ENCODE measurements around the gene UBASH3B. TPM values are rescaled to one million over a fixed set of nuclear protein-coding genes. Genes with fewer than 3 reads are reported as not detected.

UBASH3B gene
- total and polyA plus RNA-seq, 2 experiments from 2014 or later: 5.1 to 11.1 TPM

DNA sequence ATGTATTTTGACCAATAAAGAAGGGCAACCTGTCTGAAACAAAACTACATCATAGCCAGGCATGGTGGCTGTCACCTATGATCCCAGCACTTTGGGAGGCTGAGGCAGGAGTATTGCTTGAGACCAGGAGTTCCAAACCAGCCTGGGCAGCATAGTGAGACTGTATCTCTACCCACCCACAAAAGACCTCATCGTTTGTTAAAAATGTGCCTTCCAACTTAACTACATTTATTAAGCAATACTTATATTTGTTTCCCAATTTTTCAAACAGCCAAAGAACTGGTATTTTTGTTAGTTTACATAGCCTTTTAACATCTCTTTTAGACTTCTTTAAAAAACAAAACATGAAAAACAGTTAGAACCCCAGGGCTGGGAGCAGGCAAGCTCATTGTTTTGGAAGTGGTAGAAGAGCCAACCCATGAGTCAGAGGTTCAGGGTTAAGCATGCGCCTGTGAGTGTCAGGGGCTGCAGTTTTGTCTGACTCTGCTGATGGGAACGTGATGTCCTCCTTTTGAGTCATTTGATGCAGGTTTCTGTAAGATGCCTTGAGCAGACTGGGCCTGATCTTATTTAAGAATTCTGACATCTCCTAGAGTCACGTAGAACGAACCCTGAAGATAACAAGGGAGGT, 128.9 kb downstream of the UBASH3B start:
- H3K4me2 ChIP-seq: peak overlapping the region; percentile 43
- DNase-seq (ENCODE audit: low spot score): no peak
- H3K4me3 ChIP-seq: no peak overlapping the region
- 58% methylated on average over 5 of the region's 5 CpGs for whole genome bisulfite sequencing (ENCODE audit: low lambda C conversion rate, missing lambda C conversion rate)
- H3K79me2 ChIP-seq: no peaks in the 10 kb centered on the region
- H3K27ac ChIP-seq: peak overlapping the region; percentile 82
- H3K9me2 ChIP-seq (replicated peaks; ENCODE audit: insufficient read depth): no peaks in the 10 kb centered on the region
- no peaks in the 10 kb centered on the region for H3K36me3 ChIP-seq (replicated peaks; ENCODE audit: insufficient read depth, low read depth)
- H3K27me3 ChIP-seq: no peaks in the 10 kb centered on the region
- TF ChIP-seq, protein P1, sequence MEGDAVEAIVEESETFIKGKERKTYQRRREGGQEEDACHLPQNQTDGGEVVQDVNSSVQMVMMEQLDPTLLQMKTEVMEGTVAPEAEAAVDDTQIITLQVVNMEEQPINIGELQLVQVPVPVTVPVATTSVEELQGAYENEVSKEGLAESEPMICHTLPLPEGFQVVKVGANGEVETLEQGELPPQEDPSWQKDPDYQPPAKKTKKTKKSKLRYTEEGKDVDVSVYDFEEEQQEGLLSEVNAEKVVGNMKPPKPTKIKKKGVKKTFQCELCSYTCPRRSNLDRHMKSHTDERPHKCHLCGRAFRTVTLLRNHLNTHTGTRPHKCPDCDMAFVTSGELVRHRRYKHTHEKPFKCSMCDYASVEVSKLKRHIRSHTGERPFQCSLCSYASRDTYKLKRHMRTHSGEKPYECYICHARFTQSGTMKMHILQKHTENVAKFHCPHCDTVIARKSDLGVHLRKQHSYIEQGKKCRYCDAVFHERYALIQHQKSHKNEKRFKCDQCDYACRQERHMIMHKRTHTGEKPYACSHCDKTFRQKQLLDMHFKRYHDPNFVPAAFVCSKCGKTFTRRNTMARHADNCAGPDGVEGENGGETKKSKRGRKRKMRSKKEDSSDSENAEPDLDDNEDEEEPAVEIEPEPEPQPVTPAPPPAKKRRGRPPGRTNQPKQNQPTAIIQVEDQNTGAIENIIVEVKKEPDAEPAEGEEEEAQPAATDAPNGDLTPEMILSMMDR (IDR thresholded peaks at IDR 0.05; ENCODE audit: poor library complexity): no peak
- TF ChIP-seq EZH2 (IDR thresholded peaks at IDR 0.05; ENCODE audit: borderline replicate concordance) (no peak), EZH2phosphoT487 (IDR thresholded peaks at IDR 0.05; ENCODE audit: low read depth, severe bottlenecking, unreplicated experiment) (no peak)
- H2AFZ ChIP-seq: no peak overlapping the region
- H4K20me1 ChIP-seq (ENCODE audit: insufficient read depth, poor library complexity, severe bottlenecking): no peaks in the 10 kb centered on the region
- no peaks in the 10 kb centered on the region for H3K9me3 ChIP-seq (ENCODE audit: low read depth)
- peaks cover 8% of the 10 kb centered on the region for H3K4me1 ChIP-seq (ENCODE audit: insufficient read depth)

DNA sequence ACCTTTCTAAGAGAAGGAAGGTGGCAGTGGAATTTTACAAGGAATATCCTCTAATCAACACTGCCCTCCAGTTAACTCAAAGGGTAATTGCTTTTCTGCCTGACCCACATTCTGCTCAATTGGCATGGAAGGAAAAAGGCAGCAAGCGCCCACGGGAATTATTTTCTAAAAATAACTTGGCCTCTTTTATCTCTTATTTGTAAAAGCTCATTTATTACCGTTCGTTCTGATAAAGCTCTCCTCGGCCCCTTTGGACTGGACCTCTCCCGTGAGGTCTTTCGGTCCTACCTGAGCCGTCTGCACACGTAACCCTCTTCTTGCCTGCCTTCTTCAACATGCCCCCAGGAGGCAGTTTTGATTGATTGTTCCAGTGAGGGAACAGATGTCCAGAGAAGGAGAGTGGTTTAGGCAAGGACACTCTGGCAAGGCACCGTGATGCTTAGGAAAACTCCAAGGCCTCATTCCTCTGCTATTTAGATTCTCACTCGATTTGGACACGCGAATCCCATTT, 129.6 kb downstream of the UBASH3B start:
- H3K79me2 ChIP-seq: no peaks in the 10 kb centered on the region
- no peaks in the 10 kb centered on the region for H3K9me2 ChIP-seq (replicated peaks; ENCODE audit: insufficient read depth)
- H3K4me1 ChIP-seq (ENCODE audit: insufficient read depth): peaks cover 8% of the 10 kb centered on the region
- TF ChIP-seq EZH2phosphoT487 (IDR thresholded peaks at IDR 0.05; ENCODE audit: low read depth, severe bottlenecking, unreplicated experiment): no peak
- TF ChIP-seq, protein P1 (IDR thresholded peaks at IDR 0.05; ENCODE audit: poor library complexity): peak; percentile 5
- TF ChIP-seq EZH2 (IDR thresholded peaks at IDR 0.05; ENCODE audit: borderline replicate concordance): no peak
- no peak overlapping the region for H3K4me3 ChIP-seq
- no peaks in the 10 kb centered on the region for H3K9me3 ChIP-seq (ENCODE audit: low read depth)
- peak overlapping the region; percentile 43 for H3K4me2 ChIP-seq
- H2AFZ ChIP-seq: no peak overlapping the region
- WGBS (ENCODE audit: low lambda C conversion rate, missing lambda C conversion rate): 62% methylated on average over 13 of the region's 13 CpGs
- no peaks in the 10 kb centered on the region for H3K27me3 ChIP-seq
- peak; percentile 61 for DNase-seq (ENCODE audit: low spot score)
- peak overlapping the region; percentile 82 for H3K27ac ChIP-seq
- H4K20me1 ChIP-seq (ENCODE audit: insufficient read depth, poor library complexity, severe bottlenecking): no peaks in the 10 kb centered on the region
- no peaks in the 10 kb centered on the region for H3K36me3 ChIP-seq (replicated peaks; ENCODE audit: insufficient read depth, low read depth)

DNA sequence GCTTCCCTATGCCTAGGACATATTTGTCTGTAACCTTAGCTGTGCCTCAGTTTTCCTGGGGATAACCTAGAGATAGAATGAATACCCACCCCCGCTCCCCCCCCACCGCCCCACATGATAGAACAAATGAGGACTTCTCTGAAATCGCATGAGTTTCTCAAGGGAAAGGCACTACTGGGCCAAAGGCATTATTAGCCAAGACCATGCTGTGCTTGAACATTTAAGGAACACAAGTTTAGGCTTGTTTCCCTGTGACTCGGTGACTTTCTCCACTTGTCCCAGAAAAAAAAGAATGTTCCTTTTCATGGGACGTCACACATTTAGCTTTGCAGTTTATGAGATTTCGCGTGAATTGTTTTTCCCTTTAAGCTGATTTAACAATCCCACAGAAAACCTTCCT, 131.4 kb downstream of the UBASH3B start:
- Histone ChIP-seq H3K79me2 (no peaks in the 10 kb centered on the region), H4K20me1 (ENCODE audit: insufficient read depth, poor library complexity, severe bottlenecking) (no peaks in the 10 kb centered on the region), H3K4me1 (ENCODE audit: insufficient read depth) (peaks cover 8% of the 10 kb centered on the region), H3K4me2 (no peak overlapping the region), H3K9me2 (replicated peaks; ENCODE audit: insufficient read depth) (no peaks in the 10 kb centered on the region), H3K27ac (no peak overlapping the region), H2AFZ (no peak overlapping the region), H3K4me3 (no peak overlapping the region), H3K36me3 (replicated peaks; ENCODE audit: insufficient read depth, low read depth) (no peaks in the 10 kb centered on the region), H3K9me3 (ENCODE audit: low read depth) (no peaks in the 10 kb centered on the region), H3K27me3 (no peaks in the 10 kb centered on the region)
- DNase-seq (ENCODE audit: low spot score): no peak
- no peak for TF ChIP-seq EZH2 (IDR thresholded peaks at IDR 0.05; ENCODE audit: borderline replicate concordance)
- 89% methylated on average over 7 of the region's 7 CpGs for WGBS (ENCODE audit: low lambda C conversion rate, missing lambda C conversion rate)

DNA sequence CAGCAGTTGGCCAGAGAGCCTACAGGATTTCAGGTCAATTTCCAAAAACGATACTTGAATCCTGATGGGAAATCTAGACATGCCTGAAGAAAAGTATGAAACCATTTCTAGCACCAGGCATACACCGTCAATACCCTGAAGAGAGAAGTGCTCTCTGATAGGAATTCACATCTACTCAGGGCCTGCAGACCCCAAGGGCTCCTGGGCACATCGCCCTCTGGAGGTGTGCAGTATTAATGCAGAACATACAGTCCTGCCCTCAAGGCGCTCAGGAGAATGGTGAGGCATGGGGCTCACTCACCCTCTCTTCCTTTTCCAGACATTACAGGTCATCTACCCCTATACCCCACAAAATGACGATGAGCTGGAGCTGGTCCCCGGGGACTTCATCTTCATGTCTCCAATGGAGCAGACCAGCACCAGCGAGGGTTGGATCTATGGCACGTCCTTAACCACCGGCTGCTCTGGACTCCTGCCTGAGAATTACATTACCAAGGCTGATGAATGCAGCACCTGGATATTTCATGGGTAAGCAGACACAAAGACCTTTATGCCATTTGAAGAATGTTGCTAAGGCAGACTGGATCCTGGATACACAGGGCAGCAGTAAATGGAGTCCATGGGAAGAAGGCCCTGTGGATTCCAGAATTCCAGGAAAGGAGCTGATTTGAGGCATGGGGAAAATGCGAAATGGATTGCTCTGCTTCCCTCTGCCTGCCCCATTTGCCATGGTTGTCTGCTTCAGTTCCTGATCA, 133.4 kb downstream of the UBASH3B start:
- H3K4me3 ChIP-seq: no peak overlapping the region
- H3K9me3 ChIP-seq (ENCODE audit: low read depth): no peaks in the 10 kb centered on the region
- no peaks in the 10 kb centered on the region for H3K36me3 ChIP-seq (replicated peaks; ENCODE audit: insufficient read depth, low read depth)
- DNase-seq (ENCODE audit: low spot score): no peak
- no peak for TF ChIP-seq EZH2 (IDR thresholded peaks at IDR 0.05; ENCODE audit: borderline replicate concordance)
- TF ChIP-seq EZH2phosphoT487 (IDR thresholded peaks at IDR 0.05; ENCODE audit: low read depth, severe bottlenecking, unreplicated experiment): no peak
- TF ChIP-seq, protein P1 (IDR thresholded peaks at IDR 0.05; ENCODE audit: poor library complexity): no peak
- no peaks in the 10 kb centered on the region for H3K27me3 ChIP-seq
- H3K9me2 ChIP-seq (replicated peaks; ENCODE audit: insufficient read depth): no peaks in the 10 kb centered on the region
- no peak overlapping the region for H2AFZ ChIP-seq
- no peak overlapping the region for H3K27ac ChIP-seq
- no peak overlapping the region for H3K4me2 ChIP-seq
- no peaks in the 10 kb centered on the region for H3K79me2 ChIP-seq
- H3K4me1 ChIP-seq (ENCODE audit: insufficient read depth): peaks cover 8% of the 10 kb centered on the region
- no peaks in the 10 kb centered on the region for H4K20me1 ChIP-seq (ENCODE audit: insufficient read depth, poor library complexity, severe bottlenecking)
- 98% methylated on average over 10 of the region's 10 CpGs for WGBS (ENCODE audit: low lambda C conversion rate, missing lambda C conversion rate)
